Posterior cingulate gyrus (tissue), 11 donors: Measurements from ENCODE around the gene BAX.
A peak's percentile ranks its signal among the peaks of the same experiment; 100 is the strongest.

Experiments used
- DNase-seq, 10 donors: peaks; one replicate each; pipeline versions ENCODE4 v3.0.0 to v3.0.0-alpha.2; 2020 to 2021; ENCODE audit warnings: mixed read lengths in 3 of 10
- intact Hi-C: fragments of 100-400 bp; cut with DNase I; formaldehyde crosslinking; loops from one replicate; pipeline ENCODE4 v1.15.1; 2023

Gene BAX

DNA sequence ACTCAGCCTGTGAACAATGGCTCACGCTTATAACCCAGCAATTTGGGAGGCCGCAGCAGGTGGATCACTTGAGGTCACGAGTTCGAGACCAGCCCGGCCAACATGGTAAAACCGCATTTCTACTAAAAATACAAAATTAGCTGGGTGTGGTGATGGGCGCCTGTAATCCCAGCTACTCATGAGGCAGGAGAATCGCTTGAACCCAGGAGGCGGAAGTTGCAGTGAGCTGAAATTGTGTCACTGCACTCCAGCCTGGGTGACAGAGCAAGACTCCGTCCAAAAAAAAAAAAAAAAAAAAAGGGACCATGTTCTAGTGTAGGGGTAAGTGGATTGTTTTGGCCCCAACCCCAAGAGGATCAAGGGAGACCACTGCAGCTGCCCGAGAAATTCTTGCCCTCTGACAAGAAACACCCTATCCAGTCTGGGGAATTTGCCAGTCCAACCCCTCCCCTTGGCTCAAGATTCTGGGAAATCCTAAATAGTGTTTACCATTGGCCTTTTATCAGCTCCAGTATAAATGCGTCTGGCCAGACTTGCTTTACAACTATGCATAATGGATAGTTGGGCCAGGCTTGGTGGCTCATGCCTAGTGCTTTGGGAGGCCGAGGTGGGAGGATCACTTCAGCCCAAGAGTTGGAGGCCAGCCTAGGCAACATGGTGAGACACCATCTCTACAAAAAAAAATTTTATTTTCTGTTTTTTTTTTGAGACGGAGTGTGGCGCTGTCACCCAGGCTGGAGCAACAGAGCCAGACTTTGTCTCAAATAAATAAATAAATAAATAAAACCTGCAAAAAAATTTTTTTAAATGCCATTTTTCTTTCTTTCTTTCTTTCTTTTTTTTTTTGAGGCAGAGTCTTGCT lies 26.3 kb upstream of the BAX start:
- intact Hi-C loops, result no loop called here

GRCh38 chr19:48933382-48933932 lies 21.2 kb upstream of the BAX start, which contains the start of gene DHDH:
Gene DHDH (plus strand): TSS chr19:48933699. CDS start chr19:48933722, 23 bp downstream.
- DNase-seq, result peak; percentile 36 to 96 (median 72)
- intact Hi-C loops, result no loop called here

More for the DNA sequence above, 26.3 kb upstream of the BAX start:
- DNase-seq, result no peak

DNA sequence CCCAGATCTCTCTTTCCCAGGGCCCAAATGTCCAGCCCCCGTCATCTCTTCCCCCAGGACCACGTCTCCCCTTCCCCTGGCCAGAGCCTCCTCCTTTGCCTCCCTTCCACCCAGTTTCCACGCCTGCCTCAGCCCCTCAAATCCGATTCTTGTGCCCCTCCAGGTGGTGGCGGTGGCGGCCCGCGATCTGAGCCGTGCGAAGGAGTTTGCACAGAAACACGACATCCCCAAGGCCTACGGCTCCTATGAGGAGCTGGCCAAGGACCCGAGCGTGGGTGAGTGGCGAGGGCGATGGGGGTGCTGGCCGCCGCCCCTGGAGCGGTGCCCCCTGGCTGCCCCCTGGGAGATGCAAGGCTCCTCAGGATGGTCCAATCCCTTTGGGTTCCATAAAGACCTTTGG lies 19.8 kb upstream of the BAX start:
- intact Hi-C loops, result no loop called here
- DNase-seq, result no peak

- intact Hi-C loops, result no loop called here
- DNase-seq, result no peak
Measured at GRCh38 chr19:48935864-48936263, 18.8 kb upstream of the BAX start.

DNA sequence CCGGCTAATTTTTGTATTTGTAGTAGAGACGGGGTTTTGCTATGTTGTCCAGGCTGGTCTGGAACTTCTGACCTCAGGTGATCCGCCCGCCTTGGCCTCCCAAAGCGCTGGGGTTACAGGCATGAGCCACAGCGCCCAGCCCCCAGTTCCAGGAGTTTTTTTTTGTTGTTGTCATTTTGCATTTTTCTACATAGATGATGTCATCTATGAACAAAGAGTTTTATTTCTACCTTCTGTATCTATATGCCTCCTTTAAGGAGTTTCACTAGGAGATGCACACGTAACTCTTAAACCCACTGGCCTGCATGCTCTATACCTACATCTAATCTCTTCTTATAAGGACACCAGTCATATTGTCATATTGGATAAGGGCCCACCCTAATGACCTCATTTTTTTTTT lies 16.4 kb upstream of the BAX start:
- intact Hi-C loops, result no loop called here
- DNase-seq, result no peak

DNA sequence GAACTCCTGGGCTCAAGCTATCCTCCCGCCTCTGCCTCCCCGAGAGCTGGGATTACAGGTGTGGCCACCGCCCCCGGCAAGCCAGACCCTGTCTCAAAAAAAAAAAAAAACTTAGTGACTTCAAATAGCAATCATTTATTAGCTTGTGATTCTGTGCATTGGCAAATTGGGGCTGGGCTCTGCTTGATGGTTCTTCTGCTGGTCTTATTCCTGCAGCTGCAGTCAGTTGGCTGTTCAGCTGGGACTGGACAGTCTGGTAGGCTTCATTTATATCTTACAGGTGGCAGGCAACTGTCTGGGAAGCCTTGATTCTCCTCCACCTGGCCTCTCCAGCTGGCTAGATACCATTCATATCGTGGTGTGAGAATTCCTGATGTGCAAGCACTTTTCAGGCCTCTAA lies 13.8 kb upstream of the BAX start:
- intact Hi-C loops, result no loop called here
- no peak for DNase-seq

GRCh38 chr19:48943081-48943480 lies 11.6 kb upstream of the BAX start:
- intact Hi-C loops, result no loop called here

GRCh38 chr19:48945415-48945814 lies 9.3 kb upstream of the BAX start:
- DNase-seq, result no peak
- intact Hi-C loops, result no loop called here

More at GRCh38 chr19:48943081-48943480, 11.6 kb upstream of the BAX start:
- no peak for DNase-seq

- intact Hi-C loops, result no loop called here
- no peak for DNase-seq
Measured at GRCh38 chr19:48945817-48946216, 8.9 kb upstream of the BAX start.

DNA sequence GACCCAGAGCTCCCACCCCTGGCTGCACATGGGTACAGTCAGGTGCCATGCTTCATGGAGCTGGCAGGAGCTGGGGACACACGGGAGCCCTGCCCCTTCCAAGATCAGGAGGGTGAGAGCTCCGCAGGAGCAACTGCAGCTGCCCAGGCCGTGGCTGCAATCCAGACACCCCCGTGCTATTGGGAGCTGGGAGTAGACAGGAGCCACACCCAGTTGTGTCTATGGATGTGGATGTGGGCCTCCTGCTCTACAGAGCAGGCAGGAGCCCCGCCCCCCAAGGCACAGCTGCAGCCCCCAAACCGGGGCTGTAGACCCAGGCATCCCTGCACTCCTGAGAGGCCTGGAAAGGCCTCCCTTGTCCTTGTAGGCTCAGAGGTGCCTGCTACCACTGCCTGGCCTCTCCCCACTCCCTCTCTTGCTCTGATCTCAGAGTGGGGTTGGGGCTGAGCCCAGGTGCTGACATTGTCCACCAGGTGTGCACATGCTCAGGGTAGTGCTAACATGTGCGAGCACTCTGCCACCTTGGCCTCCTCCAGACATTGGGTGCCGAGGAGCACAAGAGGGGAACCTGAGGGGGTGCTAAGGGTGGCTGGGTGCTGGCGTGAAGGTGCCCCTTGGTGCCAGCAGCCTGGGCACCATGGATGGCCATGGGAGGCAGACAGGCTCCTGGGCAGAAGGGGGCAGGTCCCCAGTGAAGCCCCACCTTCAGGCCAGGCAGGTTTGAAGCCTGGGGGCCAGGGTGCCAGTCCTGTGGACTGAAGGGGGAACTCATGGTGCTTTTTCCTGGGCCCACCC lies 8.0 kb upstream of the BAX start:
- no peak for DNase-seq

DNA sequence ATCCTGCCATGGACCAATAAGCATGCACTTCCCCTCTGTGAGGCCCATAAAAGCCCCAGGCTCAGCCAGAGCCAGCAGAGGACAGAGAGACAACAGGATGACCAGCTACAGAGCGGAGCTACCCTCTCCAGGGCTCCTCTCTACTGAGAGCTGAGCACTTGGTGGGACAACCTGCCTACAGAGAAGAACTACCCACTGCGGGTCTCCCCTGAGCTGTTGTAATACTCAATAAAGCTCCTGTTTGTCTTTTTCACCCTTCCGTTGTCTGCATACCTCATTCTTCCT lies 7.5 kb upstream of the BAX start:
- DNase-seq, result no peak
- intact Hi-C loops, result no loop called here

More for the DNA sequence above, 8.0 kb upstream of the BAX start:
- intact Hi-C loops, result no loop called here

- intact Hi-C loops, result no loop called here
- DNase-seq, result no peak
Measured at GRCh38 chr19:48950159-48950558, 4.5 kb upstream of the BAX start.

DNA sequence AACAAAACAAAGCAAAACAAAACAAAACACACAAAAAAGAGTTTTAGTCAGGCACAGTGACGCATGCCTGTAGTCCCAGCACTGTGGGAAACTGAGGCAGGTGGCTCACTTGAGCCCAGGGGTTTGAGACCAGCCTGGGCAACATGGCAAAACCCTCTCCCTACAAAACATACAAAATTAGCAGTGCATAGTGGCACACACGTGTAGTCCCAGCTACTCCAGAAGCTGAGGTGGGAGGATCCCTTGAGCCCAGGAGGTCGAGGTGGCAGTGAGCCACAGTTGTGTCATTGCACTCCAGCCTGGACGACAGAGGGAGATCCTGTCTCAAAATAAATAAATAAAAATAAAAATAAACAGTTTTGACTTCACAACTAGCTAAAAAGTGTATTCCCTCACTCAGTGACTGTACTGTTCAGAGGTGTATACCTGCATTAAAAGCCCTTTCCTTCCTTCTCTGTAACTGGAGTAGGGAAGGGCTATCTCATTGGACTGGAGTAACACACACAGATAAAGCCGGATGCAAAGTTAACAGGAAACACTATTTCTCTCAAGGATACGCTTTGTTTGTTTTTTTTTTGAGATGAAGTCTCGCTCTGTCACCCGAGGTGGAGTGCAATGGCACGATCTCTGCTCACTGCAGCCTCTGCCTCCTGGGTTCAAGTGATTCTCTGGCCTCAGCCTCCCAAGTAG lies 3.7 kb upstream of the BAX start:
- DNase-seq, result no peak
- intact Hi-C loops, result no loop called here

DNA sequence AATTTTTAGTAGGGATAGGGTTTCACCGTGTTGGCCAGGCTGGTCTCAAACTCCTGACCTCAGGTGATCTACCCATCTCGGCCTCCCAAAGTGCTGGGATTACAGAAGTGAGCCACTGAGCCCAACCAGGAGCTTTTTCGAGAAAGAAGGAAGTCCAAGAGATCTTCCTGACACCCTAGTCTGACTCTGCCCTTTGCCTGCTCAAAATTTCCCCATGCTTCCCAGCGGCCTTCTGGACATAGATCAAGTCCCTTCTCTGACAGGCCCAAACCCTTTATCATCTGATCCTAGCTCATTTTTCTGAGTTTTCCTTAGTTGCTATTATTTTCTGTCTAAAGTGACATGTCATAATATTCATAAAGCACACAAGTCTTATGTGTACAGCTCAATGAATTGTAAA lies 1.5 kb upstream of the BAX start:
- intact Hi-C loops, result no loop called here
- no peak for DNase-seq

- intact Hi-C loops, result no loop called here
- no peak for DNase-seq
Measured at GRCh38 chr19:48953990-48954594, 583 bp upstream of the BAX start.

DNA sequence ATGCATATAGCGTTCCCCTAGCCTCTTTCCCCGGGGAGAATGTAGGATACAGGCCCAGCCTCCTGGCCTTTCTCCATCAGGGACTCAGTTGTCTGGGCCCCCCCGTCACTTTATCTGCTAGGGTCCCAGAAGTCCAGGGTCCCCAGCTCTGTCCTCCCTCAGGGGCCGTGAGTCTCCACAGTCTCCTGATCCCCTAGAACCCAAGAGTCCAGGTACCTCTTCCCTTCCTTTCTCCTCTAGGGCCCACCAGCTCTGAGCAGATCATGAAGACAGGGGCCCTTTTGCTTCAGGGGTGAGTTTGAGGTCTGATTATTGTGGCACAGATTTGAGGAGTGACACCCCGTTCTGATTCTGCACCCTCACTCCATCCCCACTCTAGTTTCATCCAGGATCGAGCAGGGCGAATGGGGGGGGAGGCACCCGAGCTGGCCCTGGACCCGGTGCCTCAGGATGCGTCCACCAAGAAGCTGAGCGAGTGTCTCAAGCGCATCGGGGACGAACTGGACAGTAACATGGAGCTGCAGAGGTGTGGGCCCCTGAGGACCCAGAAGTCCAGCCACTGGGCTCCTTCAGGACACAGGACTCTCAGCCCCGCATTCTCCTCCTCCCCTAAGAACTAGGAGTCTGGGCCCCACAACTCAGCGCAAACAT lies 758 bp downstream of the BAX start:
- intact Hi-C loops, result no loop called here
- no peak for DNase-seq

DNA sequence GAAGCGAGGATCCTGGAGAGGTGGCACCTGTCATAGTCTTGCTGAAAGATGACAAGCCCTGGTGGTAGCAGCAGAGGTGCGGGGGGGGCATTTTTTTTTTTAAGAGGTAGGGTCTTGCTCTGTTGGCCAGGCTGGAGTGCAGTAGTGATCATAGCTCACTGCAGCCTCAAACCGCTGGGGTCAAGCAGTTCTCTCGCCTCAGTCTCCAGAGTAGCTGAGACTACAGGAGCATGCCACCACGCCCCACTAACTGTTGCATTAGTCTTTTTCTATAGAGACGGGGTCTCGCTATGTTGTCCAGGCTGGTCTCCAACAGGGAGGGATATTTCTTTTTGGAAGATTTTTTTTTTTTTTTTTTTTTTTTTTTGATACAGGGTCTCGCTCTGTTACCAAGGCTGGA lies 3.3 kb downstream of the BAX start:
- intact Hi-C loops, result no loop called here
- no peak for DNase-seq

GRCh38 chr19:48959341-48960239 lies 4.9 kb downstream of the BAX start:
- intact Hi-C loops, result loop anchor here (10.0 kb wide), 1 partner anchor 55 kb away; the partner anchor contains the start of gene NUCB1
- DNase-seq, result no peak
